ENCODE measurements around the gene DUOX1. TPM values are rescaled to one million over a fixed set of nuclear protein-coding genes. Genes with fewer than 3 reads are reported as not detected.
"Not testable (repeated sequence)": the region's sequence is repeated elsewhere in the genome, so short reads cannot be mapped to it uniquely, and the experiment has no call there.

DUOX1 gene
- total RNA-seq, 1 donor from 2014 or later, result 1.2 TPM

DNA sequence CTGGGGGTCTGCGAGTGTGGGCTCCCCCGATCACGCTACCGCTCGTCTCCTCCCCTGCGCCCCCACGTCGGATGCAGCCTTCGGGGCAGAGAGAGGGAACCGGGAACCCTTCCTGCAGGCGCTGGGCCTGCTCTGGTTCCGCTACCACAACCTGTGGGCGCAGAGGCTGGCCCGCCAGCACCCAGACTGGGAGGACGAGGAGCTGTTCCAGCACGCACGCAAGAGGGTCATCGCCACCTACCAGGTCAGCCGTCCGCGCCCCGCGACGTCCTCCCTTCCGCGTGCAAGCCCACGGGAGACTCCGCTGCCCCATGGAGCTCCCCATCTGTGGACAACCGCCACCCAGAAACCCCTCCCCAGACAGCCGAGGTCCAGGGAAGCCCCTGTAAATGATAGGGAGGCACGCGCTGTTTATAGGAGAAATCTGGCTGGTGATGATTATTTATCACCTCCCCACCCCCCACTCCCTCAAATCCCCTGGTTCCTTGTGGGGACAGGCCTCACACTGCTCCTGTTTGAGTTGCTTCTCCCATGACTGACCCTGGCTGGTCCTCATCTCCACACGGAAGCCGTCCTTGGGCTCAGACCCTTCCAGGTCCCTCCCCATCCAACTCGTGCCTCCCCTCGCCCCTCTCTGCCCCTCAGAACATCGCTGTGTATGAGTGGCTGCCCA, 6.0 kb downstream of the DUOX1 start:
- DNase-seq; intact Hi-C loops (cut with DNase I): not testable (repeated sequence)
- ATAC-seq (ENCODE audit: poor library complexity), result peak; percentile 14

- DNase-seq (no peak), ATAC-seq (ENCODE audit: poor library complexity) (no peak)
- intact Hi-C loops (cut with DNase I), result no loop called here
Measured at GRCh38 chr15:45136378-45136764, 6.6 kb downstream of the DUOX1 start.

GRCh38 chr15:45137703-45138102, 7.9 kb downstream of the DUOX1 start:
- DNase-seq (no peak), ATAC-seq (ENCODE audit: poor library complexity) (no peak)
- intact Hi-C loops (cut with DNase I), result no loop called here

DNA sequence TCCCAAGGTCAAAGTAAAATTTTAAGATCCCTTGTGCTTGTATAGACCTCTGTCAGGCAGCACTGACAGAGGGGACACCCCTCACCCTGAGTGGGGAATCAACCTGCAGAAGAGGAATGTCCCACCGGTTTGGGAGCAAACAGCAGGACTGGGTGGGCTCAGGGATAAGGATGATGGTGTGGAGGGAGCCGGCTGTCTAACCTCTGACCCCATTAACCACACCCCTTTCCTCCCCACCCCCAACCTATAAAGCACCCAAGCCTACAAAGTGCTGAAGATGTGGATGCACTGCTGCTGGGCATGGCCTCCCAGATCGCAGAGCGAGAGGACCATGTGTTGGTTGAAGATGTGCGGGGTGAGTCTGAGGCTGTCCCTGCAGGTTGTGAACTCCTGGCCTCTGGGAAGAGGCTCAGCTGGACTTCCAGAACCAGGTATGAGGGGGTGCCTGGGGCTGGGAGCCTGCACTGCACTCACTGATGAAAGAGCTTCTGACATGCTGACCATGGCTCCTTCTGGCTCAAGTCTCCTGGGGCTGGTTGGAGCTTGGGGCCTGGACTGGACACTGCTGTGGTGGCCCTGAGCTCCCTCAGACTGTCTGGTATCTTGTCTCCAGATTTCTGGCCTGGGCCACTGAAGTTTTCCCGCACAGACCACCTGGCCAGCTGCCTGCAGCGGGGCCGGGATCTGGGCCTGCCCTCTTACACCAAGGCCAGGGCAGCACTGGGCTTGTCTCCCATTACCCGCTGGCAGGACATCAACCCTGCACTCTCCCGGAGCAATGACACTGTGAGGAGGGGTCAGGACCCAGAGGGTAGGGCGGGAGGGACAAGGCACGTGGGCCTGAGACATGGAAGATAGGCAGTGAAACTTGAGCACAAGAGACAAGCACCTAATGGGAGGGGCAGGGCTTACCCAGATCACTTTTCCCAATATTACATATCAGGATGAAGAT, 9.3 kb downstream of the DUOX1 start:
- no peak for DNase-seq
- peak; percentile 34 for ATAC-seq (ENCODE audit: poor library complexity)
- intact Hi-C loops (cut with DNase I), result no loop called here

DNA sequence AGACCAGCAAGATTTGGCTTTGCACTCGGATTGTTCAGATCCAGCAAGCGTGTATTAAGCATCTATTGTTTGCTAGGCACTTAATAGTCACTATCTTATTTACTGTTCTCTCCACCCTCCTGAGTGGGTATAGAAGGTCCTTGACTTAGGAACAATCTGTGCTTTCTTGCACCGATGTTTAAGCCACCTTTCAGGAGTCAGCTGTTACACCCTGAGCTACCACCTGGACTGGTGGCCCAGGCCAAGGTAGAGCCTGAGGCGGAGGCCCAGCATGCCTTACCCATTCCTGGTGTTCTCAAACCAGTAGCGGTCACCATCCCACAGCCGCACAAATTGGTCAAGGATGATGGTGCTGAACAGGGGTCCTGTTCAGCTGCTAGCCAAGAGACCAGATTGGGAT, 10.0 kb downstream of the DUOX1 start:
- intact Hi-C loops (cut with DNase I), result no loop called here
- ATAC-seq (ENCODE audit: poor library complexity), result no peak
- DNase-seq, result no peak

GRCh38 chr15:45140557-45141250, 10.9 kb downstream of the DUOX1 start:
- DNase-seq, result no peak
- no peak for ATAC-seq (ENCODE audit: poor library complexity)
- intact Hi-C loops (cut with DNase I), result no loop called here

DNA sequence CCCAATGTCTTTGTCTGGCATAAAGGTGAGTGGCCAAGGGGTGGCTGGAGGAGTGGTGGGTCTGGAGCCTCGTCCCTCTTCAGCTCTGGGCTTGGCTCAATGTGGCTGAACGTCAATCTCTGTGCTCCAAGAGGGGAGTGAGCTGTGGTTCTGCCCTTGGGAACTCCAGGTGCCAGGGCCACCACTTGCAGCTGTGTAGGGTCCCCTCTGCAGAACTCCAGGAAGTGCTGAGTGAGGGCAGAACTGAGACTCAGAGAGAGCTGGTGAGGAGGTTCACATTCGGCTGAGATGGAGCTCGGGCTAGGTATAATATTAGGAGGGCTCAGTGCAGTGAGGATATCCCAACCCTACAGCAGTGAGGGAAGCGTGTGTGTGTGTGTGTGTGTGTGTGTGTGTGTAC, 11.6 kb downstream of the DUOX1 start:
- ATAC-seq (ENCODE audit: poor library complexity), result no peak
- DNase-seq, result no peak
- intact Hi-C loops (cut with DNase I), result no loop called here

DNA sequence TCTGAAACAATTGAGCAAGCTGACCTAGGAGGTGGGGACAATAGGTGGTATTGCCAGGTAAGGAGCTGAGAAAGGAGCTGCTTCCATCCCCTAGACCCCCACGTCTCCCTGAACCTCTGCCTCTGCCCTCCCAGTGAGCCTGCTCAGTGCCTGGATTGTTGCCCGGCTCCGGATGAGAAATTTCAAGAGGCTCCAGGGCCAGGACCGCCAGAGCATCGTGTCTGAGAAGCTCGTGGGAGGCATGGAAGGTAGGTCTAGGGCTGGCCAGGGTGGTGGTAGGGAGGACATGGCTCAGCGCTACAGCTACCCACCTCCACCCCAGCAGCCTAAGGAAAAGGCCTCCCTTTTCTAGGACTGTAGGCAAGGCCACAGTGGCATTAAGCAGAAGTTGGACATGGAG, 13.3 kb downstream of the DUOX1 start:
- intact Hi-C loops (cut with DNase I), result no loop called here
- DNase-seq (no peak), ATAC-seq (ENCODE audit: poor library complexity) (no peak)

DNA sequence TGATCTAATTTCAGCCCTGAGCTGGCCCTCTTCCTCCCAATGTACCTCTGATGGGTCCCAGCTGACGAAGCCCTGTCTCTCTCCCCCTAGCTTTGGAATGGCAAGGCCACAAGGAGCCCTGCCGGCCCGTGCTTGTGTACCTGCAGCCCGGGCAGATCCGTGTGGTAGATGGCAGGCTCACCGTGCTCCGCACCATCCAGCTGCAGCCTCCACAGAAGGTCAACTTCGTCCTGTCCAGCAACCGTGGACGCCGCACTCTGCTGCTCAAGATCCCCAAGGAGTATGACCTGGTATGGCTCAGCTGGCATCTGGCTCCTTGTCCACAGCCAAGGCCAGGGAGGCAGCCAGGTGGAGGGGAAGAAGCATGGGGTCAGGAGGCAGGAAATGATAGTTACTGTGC, 14.2 kb downstream of the DUOX1 start:
- intact Hi-C loops (cut with DNase I), result no loop called here
- no peak for ATAC-seq (ENCODE audit: poor library complexity)
- DNase-seq, result no peak

DNA sequence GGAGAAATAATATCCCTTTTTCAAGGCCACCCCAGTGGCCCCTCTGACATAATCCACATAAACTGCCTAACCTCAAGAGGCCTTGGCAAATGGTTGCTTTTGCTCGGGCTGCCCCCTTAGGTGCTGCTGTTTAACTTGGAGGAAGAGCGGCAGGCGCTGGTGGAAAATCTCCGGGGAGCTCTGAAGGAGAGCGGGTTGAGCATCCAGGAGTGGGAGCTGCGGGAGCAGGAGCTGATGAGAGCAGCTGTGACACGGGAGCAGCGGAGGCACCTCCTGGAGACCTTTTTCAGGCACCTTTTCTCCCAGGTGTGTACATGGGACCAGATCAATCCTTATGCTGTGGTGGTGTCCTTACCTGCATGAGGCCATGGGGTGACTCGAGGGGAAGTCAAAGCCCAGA, 15.0 kb downstream of the DUOX1 start:
- ATAC-seq (ENCODE audit: poor library complexity) (no peak), DNase-seq (no peak)
- intact Hi-C loops (cut with DNase I), result no loop called here

- no peak for ATAC-seq (ENCODE audit: poor library complexity)
- intact Hi-C loops (cut with DNase I), result no loop called here
- no peak for DNase-seq
Measured at GRCh38 chr15:45146405-45146804, 16.6 kb downstream of the DUOX1 start.

GRCh38 chr15:45147606-45148005, 17.8 kb downstream of the DUOX1 start:
- DNase-seq (no peak), ATAC-seq (ENCODE audit: poor library complexity) (no peak)
- intact Hi-C loops (cut with DNase I), result no loop called here

GRCh38 chr15:45148076-45149059, 18.6 kb downstream of the DUOX1 start:
- ATAC-seq (ENCODE audit: poor library complexity) (no peak), DNase-seq (no peak)
- intact Hi-C loops (cut with DNase I), result no loop called here

GRCh38 chr15:45149060-45149459, 19.3 kb downstream of the DUOX1 start:
- ATAC-seq (ENCODE audit: poor library complexity) (no peak), DNase-seq (no peak)
- intact Hi-C loops (cut with DNase I), result no loop called here

DNA sequence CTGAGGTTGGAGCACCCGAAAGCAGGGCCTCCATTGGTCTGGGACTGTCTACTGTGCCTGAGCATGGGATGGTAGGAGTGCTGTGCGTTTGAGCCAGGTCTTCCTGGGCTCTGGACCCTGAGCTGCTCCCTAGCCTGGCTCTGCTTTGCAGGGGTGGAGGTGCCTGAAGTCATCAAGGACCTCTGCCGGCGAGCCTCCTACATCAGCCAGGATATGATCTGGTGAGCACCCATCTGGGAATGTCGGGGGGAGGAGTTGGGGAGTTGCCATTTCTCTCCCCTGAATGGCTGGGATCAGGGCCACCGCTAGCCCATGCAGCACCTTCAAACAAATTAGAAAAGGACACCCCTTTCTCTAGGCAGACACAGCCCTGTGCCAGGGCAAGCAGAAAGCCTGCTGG, 20.7 kb downstream of the DUOX1 start:
- intact Hi-C loops (cut with DNase I), result no loop called here

DNA sequence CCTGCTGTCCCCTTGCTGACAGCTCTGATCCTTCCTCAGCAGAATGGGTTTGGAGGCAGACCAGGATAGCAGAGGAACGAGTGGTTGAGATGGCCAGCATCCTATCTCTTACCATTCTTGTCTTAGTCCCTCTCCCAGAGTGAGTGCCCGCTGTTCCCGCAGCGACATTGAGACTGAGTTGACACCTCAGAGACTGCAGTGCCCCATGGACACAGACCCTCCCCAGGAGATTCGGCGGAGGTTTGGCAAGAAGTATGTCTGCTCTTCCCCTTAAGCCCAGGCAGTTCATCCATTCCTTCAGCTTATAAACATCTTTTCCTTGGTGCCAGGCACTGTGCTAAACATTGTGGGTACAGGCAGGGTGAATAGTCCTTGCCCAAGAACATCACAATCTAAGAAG, 21.2 kb downstream of the DUOX1 start:
- DNase-seq (no peak), ATAC-seq (ENCODE audit: poor library complexity) (no peak)

More for the DNA sequence above, 20.7 kb downstream of the DUOX1 start:
- no peak for ATAC-seq (ENCODE audit: poor library complexity)
- no peak for DNase-seq

DNA sequence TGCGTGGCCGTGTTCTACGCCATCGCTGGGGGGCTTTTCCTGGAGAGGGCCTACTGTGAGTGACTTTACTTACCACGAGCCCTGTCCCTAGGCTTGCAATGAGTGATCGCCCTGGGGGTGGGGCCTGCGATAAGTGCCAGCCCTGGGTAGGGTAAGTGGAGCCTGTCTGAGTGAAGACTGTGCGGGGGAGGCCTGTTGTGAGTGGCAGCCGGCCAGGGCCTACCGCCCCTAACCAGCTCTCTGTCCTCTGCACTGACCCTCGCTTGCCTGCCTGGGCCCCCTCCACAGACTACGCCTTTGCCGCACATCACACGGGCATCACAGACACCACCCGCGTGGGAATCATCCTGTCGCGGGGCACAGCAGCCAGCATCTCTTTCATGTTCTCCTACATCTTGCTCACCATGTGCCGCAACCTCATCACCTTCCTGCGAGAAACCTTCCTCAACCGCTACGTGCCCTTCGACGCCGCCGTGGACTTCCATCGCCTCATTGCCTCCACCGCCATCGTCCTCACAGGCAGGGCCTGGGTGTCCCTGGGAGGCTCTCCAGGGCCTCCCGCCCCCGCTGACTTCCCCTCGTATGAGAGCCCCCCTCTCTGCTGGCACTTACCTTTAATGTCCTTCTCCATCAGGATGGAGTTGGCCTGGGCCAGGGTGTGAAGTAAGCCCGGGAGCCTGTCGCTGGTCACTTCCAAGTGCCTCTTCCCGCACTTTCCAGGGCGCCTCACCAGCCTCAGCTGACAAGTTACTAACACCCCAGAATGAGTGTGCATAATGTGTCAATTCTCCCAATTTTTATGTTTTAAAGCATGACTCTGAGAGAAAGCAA, 22.4 kb downstream of the DUOX1 start:
- ATAC-seq (ENCODE audit: poor library complexity) (no peak), DNase-seq (no peak)
- intact Hi-C loops (cut with DNase I), result no loop called here

More for the DNA sequence above, 21.2 kb downstream of the DUOX1 start:
- intact Hi-C loops (cut with DNase I), result no loop called here

GRCh38 chr15:45155739-45156138, 25.9 kb downstream of the DUOX1 start:
- intact Hi-C loops (cut with DNase I), result no loop called here
- ATAC-seq (ENCODE audit: poor library complexity), result no peak
- DNase-seq, result no peak

Measured in Right ventricle myocardium superior (tissue), 1 donor.